Trophoblast cell (in vitro differentiated cells and primary cell): ENCODE measurements around the gene PADI2.
A peak's percentile ranks its signal among the peaks of the same experiment; 100 is the strongest.

Experiments used
- DNase-seq, 2 donors: peaks; one replicate each; pipeline ENCODE4 v3.0.0-alpha.2; 2016
- H2AFZ ChIP-seq: 2 replicates; pipeline ENCODE4 v1.6.1; 2013; ENCODE audit warnings: low read length, moderate library complexity, mild to moderate bottlenecking; ENCODE audit not compliant: insufficient read depth, poor library complexity
- H2AK5ac ChIP-seq: 2 replicates; pipeline ENCODE4 v1.6.1; 2013; ENCODE audit warnings: mild to moderate bottlenecking, low read length
- H2BK120ac ChIP-seq: 2 replicates; pipeline ENCODE4 v1.6.1; 2013; ENCODE audit warnings: low read length, mild to moderate bottlenecking, moderate library complexity; ENCODE audit not compliant: insufficient read depth, poor library complexity
- H2BK12ac ChIP-seq: 2 replicates; pipeline ENCODE4 v1.6.1; 2013; ENCODE audit warnings: mild to moderate bottlenecking, low read length, moderate library complexity
- H2BK5ac ChIP-seq: 2 replicates; pipeline ENCODE4 v1.6.1; 2013; ENCODE audit warnings: low read length, low read depth, moderate library complexity, mild to moderate bottlenecking; ENCODE audit not compliant: poor library complexity
- H3K14ac ChIP-seq: 2 replicates; pipeline ENCODE4 v1.6.1; 2013; ENCODE audit warnings: mild to moderate bottlenecking, low read length
- H3K18ac ChIP-seq: 2 replicates; pipeline ENCODE4 v1.6.1; 2013; ENCODE audit warnings: mild to moderate bottlenecking, low read length
- H3K23ac ChIP-seq: 2 replicates; pipeline ENCODE4 v1.6.1; 2013; ENCODE audit warnings: low read length
- H3K27ac ChIP-seq: 2 replicates; pipeline ENCODE4 v1.5.1; 2013; ENCODE audit warnings: low read depth, mild to moderate bottlenecking, inconsistent platforms, low read length, moderate library complexity
- H3K27me3 ChIP-seq: 2 replicates; pipeline ENCODE4 v1.6.1; 2013; ENCODE audit warnings: inconsistent platforms, mild to moderate bottlenecking, low read length, moderate library complexity; ENCODE audit not compliant: insufficient read depth
- H3K36me3 ChIP-seq, 2 experiments: 1 replicate in 1 of 2; 2 replicates in 1 of 2; pipeline ENCODE4 v1.6.1; 2013; ENCODE audit warnings: low read length in 2 of 2, mild to moderate bottlenecking in 2 of 2, moderate library complexity in 1 of 2; ENCODE audit not compliant: insufficient read depth in 2 of 2, control insufficient read depth in 1 of 2
- H3K4ac ChIP-seq: 2 replicates; pipeline ENCODE4 v1.6.1; 2013; ENCODE audit warnings: low read depth, mild to moderate bottlenecking, low read length, moderate library complexity
- H3K4me1 ChIP-seq, 2 experiments: 1 replicate in 1 of 2; 2 replicates in 1 of 2; pipeline ENCODE4 v1.6.1; 2013; ENCODE audit warnings: low read length in 2 of 2, mild to moderate bottlenecking in 2 of 2, moderate library complexity in 1 of 2; ENCODE audit not compliant: insufficient read depth in 2 of 2, control insufficient read depth in 1 of 2
- H3K4me2 ChIP-seq: 2 replicates; pipeline ENCODE4 v1.6.1; 2013; ENCODE audit warnings: inconsistent platforms, mild to moderate bottlenecking, low read length, moderate library complexity
- H3K4me3 ChIP-seq: 2 replicates; pipeline ENCODE4 v1.5.1; 2013; ENCODE audit warnings: mild to moderate bottlenecking, low read depth, low read length, inconsistent platforms
- H3K79me1 ChIP-seq: one replicate; pipeline ENCODE4 v1.6.1; 2013; ENCODE audit warnings: low read length
- H3K79me2 ChIP-seq: 2 replicates; pipeline ENCODE4 v1.6.1; 2013; ENCODE audit warnings: low read length, mild to moderate bottlenecking; ENCODE audit not compliant: control insufficient read depth, insufficient read depth, poor library complexity
- H3K9ac ChIP-seq: 2 replicates; pipeline ENCODE4 v1.6.1; 2013; ENCODE audit warnings: mild to moderate bottlenecking, low read length
- H3K9me3 ChIP-seq: 2 replicates; pipeline ENCODE4 v1.6.1; 2013; ENCODE audit warnings: low read depth, mild to moderate bottlenecking, control low read depth, inconsistent platforms, low read length; ENCODE audit not compliant: insufficient read depth
- H4K12ac ChIP-seq: 2 replicates; pipeline ENCODE4 v1.6.1; 2013; ENCODE audit warnings: low read depth, mild to moderate bottlenecking, low read length, moderate library complexity
- H4K8ac ChIP-seq: 2 replicates; pipeline ENCODE4 v1.6.1; 2013; ENCODE audit warnings: low read depth, mild to moderate bottlenecking, low read length, moderate library complexity
- H4K91ac ChIP-seq: one replicate; pipeline ENCODE4 v1.6.1; 2013; ENCODE audit warnings: low read depth, mild to moderate bottlenecking, low read length, moderate library complexity
- WGBS: extraction: QIAGEN DNeasy Blood & Tissue Kit; methylation state at CpG from one replicate; pipeline ENCODE4 v1.1.7; 2013; ENCODE audit warnings: missing lambda C conversion rate; ENCODE audit not compliant: insufficient read length, insufficient coverage; ENCODE audit errors: extremely low coverage; 5-methylcytosine and 5-hydroxymethylcytosine counted together

The PADI2 gene

GRCh38 chr1:17165823-17166222 is 46.6 kb upstream of the PADI2 start:
- no peak overlapping the region for H3K18ac ChIP-seq
- H3K4me3 ChIP-seq, result no peak overlapping the region
- H3K4me1 ChIP-seq, result peaks cover 14 to 28% of the 10 kb centered on the region in 2 experiments
- no peak overlapping the region for H2BK5ac ChIP-seq
- H3K9ac ChIP-seq, result no peak overlapping the region
- H3K4ac ChIP-seq, result no peak overlapping the region
- H3K14ac ChIP-seq, result no peak overlapping the region
- H3K4me2 ChIP-seq, result no peak overlapping the region
- H3K36me3 ChIP-seq, result no peaks in the 10 kb centered on the region
- H2AFZ ChIP-seq, result no peak overlapping the region
- no peak overlapping the region for H2BK120ac ChIP-seq
- H4K8ac ChIP-seq, result no peak overlapping the region
- no peaks in the 10 kb centered on the region for H3K79me2 ChIP-seq
- H3K27me3 ChIP-seq, result no peaks in the 10 kb centered on the region
- no CpG with 5 or more reads among the region's 1 CpG for WGBS
- H3K9me3 ChIP-seq, result peaks cover 6% of the 10 kb centered on the region
- H2BK12ac ChIP-seq, result peak overlapping the region; percentile 26
- no peak overlapping the region for H4K91ac ChIP-seq
- H3K79me1 ChIP-seq, result peaks cover 15% of the 10 kb centered on the region
- no peak overlapping the region for H3K23ac ChIP-seq
- H3K27ac ChIP-seq, result no peak overlapping the region
- no peak overlapping the region for H2AK5ac ChIP-seq
- H4K12ac ChIP-seq, result no peak overlapping the region
- DNase-seq, result no peak

GRCh38 chr1:17163789-17164666 is 44.8 kb upstream of the PADI2 start:
- no peaks in the 10 kb centered on the region for H3K36me3 ChIP-seq
- H2AFZ ChIP-seq, result no peak overlapping the region
- no peak overlapping the region for H3K14ac ChIP-seq
- peak; percentile 23 to 31 for DNase-seq
- H2BK12ac ChIP-seq, result no peak overlapping the region
- H3K79me1 ChIP-seq, result peaks cover 11% of the 10 kb centered on the region
- no peak overlapping the region for H2BK5ac ChIP-seq
- no peak overlapping the region for H3K4ac ChIP-seq
- H4K12ac ChIP-seq, result no peak overlapping the region
- H3K4me2 ChIP-seq, result no peak overlapping the region
- no peak overlapping the region for H4K8ac ChIP-seq
- H2AK5ac ChIP-seq, result no peak overlapping the region
- no peaks in the 10 kb centered on the region for H3K27me3 ChIP-seq
- H3K23ac ChIP-seq, result no peak overlapping the region
- no peak overlapping the region for H3K4me3 ChIP-seq
- no CpG with 5 or more reads among the region's 16 CpGs for WGBS
- H3K79me2 ChIP-seq, result no peaks in the 10 kb centered on the region
- no peak overlapping the region for H2BK120ac ChIP-seq
- no peak overlapping the region for H4K91ac ChIP-seq
- peaks cover 6% of the 10 kb centered on the region for H3K9me3 ChIP-seq
- no peak overlapping the region for H3K27ac ChIP-seq
- no peak overlapping the region for H3K9ac ChIP-seq
- peaks cover 14 to 28% of the 10 kb centered on the region in 2 experiments for H3K4me1 ChIP-seq
- no peak overlapping the region for H3K18ac ChIP-seq

- H3K23ac ChIP-seq, result no peak overlapping the region
- H3K4me2 ChIP-seq, result no peak overlapping the region
- no peak overlapping the region for H4K8ac ChIP-seq
- no peak overlapping the region for H3K18ac ChIP-seq
- no peak overlapping the region for H3K14ac ChIP-seq
- no peak overlapping the region for H3K4me3 ChIP-seq
- no peak overlapping the region for H2BK120ac ChIP-seq
- H3K9me3 ChIP-seq, result peaks cover 6% of the 10 kb centered on the region
- no peak for DNase-seq
- WGBS, result no CpG with 5 or more reads among the region's 7 CpGs
- no peak overlapping the region for H2BK5ac ChIP-seq
- H3K36me3 ChIP-seq, result no peaks in the 10 kb centered on the region
- peaks cover 9% of the 10 kb centered on the region for H3K79me1 ChIP-seq
- H3K4me1 ChIP-seq, result peaks cover 14 to 27% of the 10 kb centered on the region in 2 experiments
- no peak overlapping the region for H4K12ac ChIP-seq
- H3K9ac ChIP-seq, result no peak overlapping the region
- H3K27me3 ChIP-seq, result no peaks in the 10 kb centered on the region
- no peak overlapping the region for H4K91ac ChIP-seq
- H2AFZ ChIP-seq, result no peak overlapping the region
- no peak overlapping the region for H3K27ac ChIP-seq
- H3K4ac ChIP-seq, result no peak overlapping the region
- H2BK12ac ChIP-seq, result no peak overlapping the region
- no peak overlapping the region for H2AK5ac ChIP-seq
- H3K79me2 ChIP-seq, result no peaks in the 10 kb centered on the region
These were observed 44.1 kb upstream of the PADI2 start for GRCh38 chr1:17163371-17163770.

- H3K23ac ChIP-seq, result no peak overlapping the region
- no peak overlapping the region for H2AK5ac ChIP-seq
- H4K8ac ChIP-seq, result no peak overlapping the region
- H3K4ac ChIP-seq, result no peak overlapping the region
- H3K27me3 ChIP-seq, result no peaks in the 10 kb centered on the region
- peaks cover 6% of the 10 kb centered on the region for H3K79me1 ChIP-seq
- H2BK12ac ChIP-seq, result no peak overlapping the region
- no peak overlapping the region for H3K18ac ChIP-seq
- H2BK120ac ChIP-seq, result no peak overlapping the region
- peaks cover 6% of the 10 kb centered on the region for H3K9me3 ChIP-seq
- no peaks in the 10 kb centered on the region for H3K36me3 ChIP-seq
- no peak overlapping the region for H3K4me2 ChIP-seq
- no peak overlapping the region for H3K9ac ChIP-seq
- no peak overlapping the region for H4K12ac ChIP-seq
- H3K4me1 ChIP-seq, result peaks cover 11 to 23% of the 10 kb centered on the region in 2 experiments
- peak; percentile 98 to 99 for DNase-seq
- no CpG with 5 or more reads among the region's 7 CpGs for WGBS
- H3K4me3 ChIP-seq, result no peak overlapping the region
- H4K91ac ChIP-seq, result no peak overlapping the region
- no peak overlapping the region for H2BK5ac ChIP-seq
- H3K27ac ChIP-seq, result no peak overlapping the region
- H3K14ac ChIP-seq, result no peak overlapping the region
- no peak overlapping the region for H2AFZ ChIP-seq
- H3K79me2 ChIP-seq, result no peaks in the 10 kb centered on the region
These were observed 43.7 kb upstream of the PADI2 start for GRCh38 chr1:17162941-17163340.
